Neural progenitor cell (in vitro differentiated cells): ENCODE data around the gene CCDC181.

ENCODE experiments used
- EZH2 ChIP-seq: fragments of 200-600 bp; sonication (generic); IDR thresholded peaks from 2 replicates; pipeline ENCODE4 v1.6.1; 2017; ENCODE audit warnings: antibody characterized with exemption, mild to moderate bottlenecking, moderate library complexity
- EZH2phosphoT487 ChIP-seq: fragments of 200-600 bp; sonication (generic); IDR thresholded peaks from 2 replicates; pipeline ENCODE4 v1.6.1; 2017; ENCODE audit warnings: antibody characterized with exemption
- TF ChIP-seq, protein P1 (sequence below): fragments of 200-600 bp; sonication (generic); IDR thresholded peaks from 2 replicates; pipeline ENCODE4 v1.5.1; 2017; ENCODE audit warnings: antibody characterized with exemption, mild to moderate bottlenecking

DNA sequence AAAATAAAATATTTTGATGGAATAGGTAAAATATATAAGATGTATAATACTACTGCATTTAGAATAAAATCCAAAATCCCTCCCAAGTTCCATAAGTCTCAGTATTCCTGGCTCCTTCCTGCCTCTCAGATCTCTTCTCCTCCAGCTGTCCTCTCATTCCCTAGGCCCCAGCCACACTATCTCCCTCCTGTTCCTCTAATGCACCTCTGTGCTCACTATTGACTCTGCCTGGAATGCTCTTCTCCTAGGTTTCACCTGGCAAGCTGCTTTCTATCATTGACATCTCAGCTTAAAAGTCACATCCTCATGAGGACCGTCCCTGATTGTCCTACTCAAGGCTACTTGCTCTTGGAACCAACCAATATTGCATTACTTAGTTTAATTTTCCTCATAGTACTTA, 66.9 kb downstream of the CCDC181 start:
- TF ChIP-seq, protein P1, sequence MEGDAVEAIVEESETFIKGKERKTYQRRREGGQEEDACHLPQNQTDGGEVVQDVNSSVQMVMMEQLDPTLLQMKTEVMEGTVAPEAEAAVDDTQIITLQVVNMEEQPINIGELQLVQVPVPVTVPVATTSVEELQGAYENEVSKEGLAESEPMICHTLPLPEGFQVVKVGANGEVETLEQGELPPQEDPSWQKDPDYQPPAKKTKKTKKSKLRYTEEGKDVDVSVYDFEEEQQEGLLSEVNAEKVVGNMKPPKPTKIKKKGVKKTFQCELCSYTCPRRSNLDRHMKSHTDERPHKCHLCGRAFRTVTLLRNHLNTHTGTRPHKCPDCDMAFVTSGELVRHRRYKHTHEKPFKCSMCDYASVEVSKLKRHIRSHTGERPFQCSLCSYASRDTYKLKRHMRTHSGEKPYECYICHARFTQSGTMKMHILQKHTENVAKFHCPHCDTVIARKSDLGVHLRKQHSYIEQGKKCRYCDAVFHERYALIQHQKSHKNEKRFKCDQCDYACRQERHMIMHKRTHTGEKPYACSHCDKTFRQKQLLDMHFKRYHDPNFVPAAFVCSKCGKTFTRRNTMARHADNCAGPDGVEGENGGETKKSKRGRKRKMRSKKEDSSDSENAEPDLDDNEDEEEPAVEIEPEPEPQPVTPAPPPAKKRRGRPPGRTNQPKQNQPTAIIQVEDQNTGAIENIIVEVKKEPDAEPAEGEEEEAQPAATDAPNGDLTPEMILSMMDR: no peak
- TF ChIP-seq EZH2 (no peak), EZH2phosphoT487 (no peak)
